ENCODE measurements around the gene WNT7B. TPM values are rescaled to one million over a fixed set of nuclear protein-coding genes. Genes with fewer than 3 reads are reported as not detected.

The WNT7B gene
- total RNA-seq, 4 donors from 2014 or later, result 18.7 to 54.4 (median 44.1) TPM

DNA sequence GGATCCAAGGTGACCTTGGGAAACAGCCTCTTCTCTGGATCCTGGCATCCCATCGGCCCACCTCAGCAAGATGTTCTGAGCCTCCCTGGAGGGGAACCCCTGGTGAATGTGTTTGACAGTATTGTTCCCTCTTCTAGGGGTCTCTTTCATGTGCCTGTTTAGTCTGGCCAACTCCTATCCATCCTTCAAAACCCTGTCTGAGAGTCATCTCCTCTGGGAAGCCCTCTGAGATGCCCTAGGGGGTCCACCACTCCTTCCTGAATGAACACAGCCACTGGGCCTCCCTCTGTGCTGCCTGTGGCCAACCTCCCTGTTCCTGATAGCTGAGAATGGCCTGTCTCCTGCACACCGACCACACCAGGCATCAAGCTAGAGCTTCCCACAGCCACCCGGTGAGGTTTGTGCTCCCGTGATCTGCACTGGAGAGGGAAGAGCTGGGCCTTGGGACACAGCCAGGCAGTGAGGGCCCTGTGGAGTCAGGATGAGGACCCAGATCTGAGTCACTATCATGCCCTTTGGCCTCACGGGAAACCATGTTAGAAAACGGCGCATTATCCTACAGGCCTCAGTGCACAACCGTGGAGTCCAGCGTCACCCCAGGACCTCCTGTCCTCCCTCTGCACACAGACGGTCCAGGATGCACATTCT, 8.8 kb downstream of the WNT7B start:
- no peak overlapping the region for H3K27ac ChIP-seq
- H3K36me3 ChIP-seq, result no peaks in the 10 kb centered on the region
- H3K4me1 ChIP-seq, result peaks cover 37% of the 10 kb centered on the region
- H3K27me3 ChIP-seq, result peaks cover 85% of the 10 kb centered on the region
- H3K4me3 ChIP-seq, result no peak overlapping the region
- H3K9me3 ChIP-seq, result no peaks in the 10 kb centered on the region
- TF ChIP-seq EP300 (IDR thresholded peaks at IDR 0.05) (no peak), POLR2A (IDR thresholded peaks at IDR 0.05) (no peak), CTCF (IDR thresholded peaks at IDR 0.05) (no peak), POLR2AphosphoS5 (IDR thresholded peaks at IDR 0.05) (no peak)
- WGBS, result 91% methylated on average over 8 of the region's 10 CpGs
- no peak for DNase-seq (ENCODE audit: low spot score in 2 of 2)

DNA sequence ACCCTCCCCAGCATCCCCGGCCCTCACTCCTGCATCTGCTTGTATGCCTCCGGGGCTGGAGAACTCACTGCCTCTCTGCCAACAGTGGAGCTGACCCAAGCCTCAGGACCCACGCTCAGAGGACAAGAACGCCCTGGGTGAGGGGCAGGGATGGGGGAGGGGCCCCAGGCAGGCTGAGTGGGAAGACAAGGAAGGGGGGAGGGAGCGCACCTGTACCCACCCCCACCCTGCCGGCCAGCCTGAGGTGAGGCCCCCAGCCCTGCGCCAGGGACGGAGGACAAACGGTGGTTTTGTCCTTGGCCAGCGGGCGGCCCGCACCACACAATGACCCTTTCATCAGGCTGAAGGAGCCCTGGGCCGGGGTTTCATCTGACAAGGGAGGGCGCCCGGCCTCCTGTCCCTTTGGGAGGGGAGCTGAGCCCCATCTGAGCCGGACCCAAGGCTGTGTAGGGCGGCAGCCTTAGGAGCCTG, 10.0 kb downstream of the WNT7B start:
- Histone ChIP-seq H3K27ac (no peak overlapping the region), H3K4me1 (peaks cover 28% of the 10 kb centered on the region), H3K9me3 (no peaks in the 10 kb centered on the region), H3K36me3 (no peaks in the 10 kb centered on the region), H3K27me3 (peaks cover 73% of the 10 kb centered on the region), H3K4me3 (no peak overlapping the region)
- 46% methylated on average over 3 of the region's 17 CpGs for WGBS
- DNase-seq (ENCODE audit: low spot score in 2 of 2), result no peak
- TF ChIP-seq CTCF (IDR thresholded peaks at IDR 0.05) (no peak), POLR2A (IDR thresholded peaks at IDR 0.05) (no peak), POLR2AphosphoS5 (IDR thresholded peaks at IDR 0.05) (no peak), EP300 (IDR thresholded peaks at IDR 0.05) (no peak)

- Histone ChIP-seq H3K27ac (no peak overlapping the region), H3K9me3 (no peaks in the 10 kb centered on the region), H3K36me3 (no peaks in the 10 kb centered on the region), H3K4me1 (peaks cover 23% of the 10 kb centered on the region), H3K4me3 (no peak overlapping the region), H3K27me3 (peaks cover 67% of the 10 kb centered on the region)
- DNase-seq (ENCODE audit: low spot score in 2 of 2), result no peak
- no peak for TF ChIP-seq POLR2AphosphoS5 (IDR thresholded peaks at IDR 0.05)
- no peak for TF ChIP-seq CTCF (IDR thresholded peaks at IDR 0.05)
- no peak for TF ChIP-seq POLR2A (IDR thresholded peaks at IDR 0.05)
- TF ChIP-seq EP300 (IDR thresholded peaks at IDR 0.05), result no peak
- 73% methylated on average over 9 of the region's 19 CpGs for WGBS
Observed at GRCh38 chr22:45966320-45966894, 10.6 kb downstream of the WNT7B start.

GRCh38 chr22:45965563-45965962, 11.4 kb downstream of the WNT7B start:
- no peaks in the 10 kb centered on the region for H3K36me3 ChIP-seq
- no peak overlapping the region for H3K4me3 ChIP-seq
- H3K27me3 ChIP-seq, result peaks cover 63% of the 10 kb centered on the region
- TF ChIP-seq CTCF (IDR thresholded peaks at IDR 0.05) (no peak), POLR2A (IDR thresholded peaks at IDR 0.05) (no peak), EP300 (IDR thresholded peaks at IDR 0.05) (no peak), POLR2AphosphoS5 (IDR thresholded peaks at IDR 0.05) (no peak)
- H3K4me1 ChIP-seq, result peaks cover 14% of the 10 kb centered on the region
- H3K9me3 ChIP-seq, result no peaks in the 10 kb centered on the region
- H3K27ac ChIP-seq, result no peak overlapping the region
- no peak for DNase-seq (ENCODE audit: low spot score in 2 of 2)
- WGBS, result 88% methylated on average over 10 of the region's 11 CpGs

DNA sequence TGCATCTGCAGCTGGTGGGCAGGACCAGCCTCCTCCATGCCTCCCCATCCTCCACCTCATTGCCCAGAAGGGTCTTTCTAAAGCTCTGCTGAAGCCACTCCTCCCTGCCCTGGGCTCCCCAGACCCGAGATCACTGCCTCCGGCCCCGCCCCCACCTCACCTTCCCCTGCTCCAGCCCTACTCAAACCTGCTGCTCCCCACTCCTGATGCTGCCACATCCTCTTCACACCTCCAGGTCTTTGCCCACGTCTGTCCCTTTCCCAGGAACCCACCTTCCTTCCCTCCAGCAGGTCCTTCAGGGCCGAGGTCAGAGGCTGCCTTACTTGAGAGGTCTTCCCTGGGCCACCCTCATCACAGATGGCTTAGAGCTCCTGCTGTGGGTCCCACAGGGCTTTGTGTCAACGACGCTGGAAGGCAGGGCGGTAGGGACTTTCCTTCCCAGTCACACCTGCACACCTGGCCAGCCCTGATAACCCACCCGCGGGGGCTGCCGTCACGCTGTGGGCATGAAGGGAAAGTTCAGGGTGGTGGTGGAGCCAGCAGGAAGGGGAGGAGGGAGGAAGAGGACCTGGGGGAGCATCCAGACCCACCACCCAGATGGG, 11.9 kb downstream of the WNT7B start:
- Histone ChIP-seq H3K4me1 (peaks cover 11% of the 10 kb centered on the region), H3K4me3 (no peak overlapping the region), H3K36me3 (no peaks in the 10 kb centered on the region), H3K27ac (no peak overlapping the region), H3K27me3 (peaks cover 57% of the 10 kb centered on the region), H3K9me3 (no peaks in the 10 kb centered on the region)
- TF ChIP-seq POLR2AphosphoS5 (IDR thresholded peaks at IDR 0.05) (no peak), CTCF (IDR thresholded peaks at IDR 0.05) (no peak), POLR2A (IDR thresholded peaks at IDR 0.05) (no peak), EP300 (IDR thresholded peaks at IDR 0.05) (no peak)
- no peak for DNase-seq (ENCODE audit: low spot score in 2 of 2)
- 48% methylated on average over 12 of the region's 12 CpGs for WGBS

All from suprapubic skin (tissue), 4 donors.